Measurements from ENCODE around the gene DPYSL3.

The DPYSL3 gene

GRCh38 chr5:147396070-147396823, 113.6 kb downstream of the DPYSL3 start:
- POLR2A ChIA-PET = no interaction called here
- DNase-seq (ENCODE audit: extremely low spot score) = no peak
- TF ChIP-seq PKNOX1 (IDR thresholded peaks at IDR 0.05) = no peak
- TF ChIP-seq FOXA1 (IDR thresholded peaks at IDR 0.05) = no peak
- TF ChIP-seq SUZ12 (IDR thresholded peaks at IDR 0.05) = no peak
- TF ChIP-seq LEF1 (IDR thresholded peaks at IDR 0.05; ENCODE audit: borderline replicate concordance) = no peak
- CTCF ChIA-PET = interaction anchor here (1.3 kb wide), 1 partner anchor 182 kb away, joined by 4 read pairs; no protein-coding TSS in a partner anchor

- TF ChIP-seq FOXA1 (IDR thresholded peaks at IDR 0.05) = no peak
- no peak for TF ChIP-seq ELF4 (IDR thresholded peaks at IDR 0.05)
- TF ChIP-seq SP1 (IDR thresholded peaks at IDR 0.05) = no peak
- TF ChIP-seq SUZ12 (IDR thresholded peaks at IDR 0.05) = no peak
- TF ChIP-seq L3MBTL2 (conservative IDR thresholded peaks at IDR 0.05) = no peak
- no peak for TF ChIP-seq FOXK2 (IDR thresholded peaks at IDR 0.05)
- no peak for TF ChIP-seq TARDBP (IDR thresholded peaks at IDR 0.05)
- no peak for TF ChIP-seq PKNOX1 (IDR thresholded peaks at IDR 0.05)
- no peak for TF ChIP-seq CTBP1 (IDR thresholded peaks at IDR 0.05; ENCODE audit: borderline replicate concordance)
- no peak for TF ChIP-seq HDGF (IDR thresholded peaks at IDR 0.05; ENCODE audit: borderline replicate concordance)
- TF ChIP-seq BHLHE40 (IDR thresholded peaks at IDR 0.05; ENCODE audit: borderline replicate concordance) = no peak
- no peak for TF ChIP-seq NFRKB (IDR thresholded peaks at IDR 0.05)
- no peak for TF ChIP-seq FOXM1 (IDR thresholded peaks at IDR 0.05; ENCODE audit: borderline replicate concordance)
- TF ChIP-seq LEF1 (IDR thresholded peaks at IDR 0.05; ENCODE audit: borderline replicate concordance) = no peak
- no peak for TF ChIP-seq ZNF384 (IDR thresholded peaks at IDR 0.05)
- TF ChIP-seq ARNT (IDR thresholded peaks at IDR 0.05) = no peak
- POLR2A ChIA-PET = no interaction called here
- CTCF ChIA-PET = no interaction called here
- DNase-seq (ENCODE audit: extremely low spot score) = no peak
Measured at GRCh38 chr5:147393874-147394672, 115.8 kb downstream of the DPYSL3 start.

GRCh38 chr5:147391781-147392180, 118.1 kb downstream of the DPYSL3 start:
- no peak for TF ChIP-seq FOXK2 (IDR thresholded peaks at IDR 0.05)
- TF ChIP-seq ELF4 (IDR thresholded peaks at IDR 0.05) = no peak
- no peak for TF ChIP-seq SUZ12 (IDR thresholded peaks at IDR 0.05)
- no peak for TF ChIP-seq PKNOX1 (IDR thresholded peaks at IDR 0.05)
- no peak for TF ChIP-seq SP1 (IDR thresholded peaks at IDR 0.05)
- ChIA-PET CTCF (no interaction called here), POLR2A (no interaction called here)
- peak; percentile 46 for DNase-seq (ENCODE audit: extremely low spot score)

GRCh38 chr5:147390654-147391225, 119.1 kb downstream of the DPYSL3 start:
- POLR2A ChIA-PET = no interaction called here
- no peak for DNase-seq (ENCODE audit: extremely low spot score)
- CTCF ChIA-PET = interaction anchor here (0.5 to 0.9 kb wide), 2 partner anchors 186 to 237 kb away, joined by 3 to 9 read pairs; no protein-coding TSS in a partner anchor
- TF ChIP-seq LEF1 (IDR thresholded peaks at IDR 0.05; ENCODE audit: borderline replicate concordance) (no peak), FOXK2 (IDR thresholded peaks at IDR 0.05) (no peak), FOXA1 (IDR thresholded peaks at IDR 0.05) (no peak), ARNT (IDR thresholded peaks at IDR 0.05) (no peak)

GRCh38 chr5:147388184-147389108, 121.4 kb downstream of the DPYSL3 start:
- DNase-seq (ENCODE audit: extremely low spot score) = no peak
- TF ChIP-seq L3MBTL2 (conservative IDR thresholded peaks at IDR 0.05) (no peak), NFRKB (IDR thresholded peaks at IDR 0.05) (no peak), FOXM1 (IDR thresholded peaks at IDR 0.05; ENCODE audit: borderline replicate concordance) (no peak), ARNT (IDR thresholded peaks at IDR 0.05) (no peak), SUZ12 (IDR thresholded peaks at IDR 0.05) (no peak), CTBP1 (IDR thresholded peaks at IDR 0.05; ENCODE audit: borderline replicate concordance) (no peak), SP1 (IDR thresholded peaks at IDR 0.05) (no peak), PKNOX1 (IDR thresholded peaks at IDR 0.05) (no peak), ZNF384 (IDR thresholded peaks at IDR 0.05) (no peak), LEF1 (IDR thresholded peaks at IDR 0.05; ENCODE audit: borderline replicate concordance) (no peak), ELF4 (IDR thresholded peaks at IDR 0.05) (no peak), BHLHE40 (IDR thresholded peaks at IDR 0.05; ENCODE audit: borderline replicate concordance) (no peak), FOXA1 (IDR thresholded peaks at IDR 0.05) (no peak)
- POLR2A ChIA-PET = no interaction called here
- CTCF ChIA-PET = interaction anchor here (0.8 to 1.4 kb wide), 2 partner anchors 13 to 18 kb away, joined by 3 read pairs; no protein-coding TSS in a partner anchor
